CD4-positive, alpha-beta T cell treated with Interleukin-17A for 4 hours (primary cell): Measurements from ENCODE around the gene IQGAP1.
"Not testable (repeated sequence)": the region's sequence is repeated elsewhere in the genome, so short reads cannot be mapped to it uniquely, and the experiment has no call there.

Experiments
- DNase-seq: peaks from one replicate; pipeline ENCODE4 v3.0.0-alpha.2; 2020; ENCODE audit warnings: mixed read lengths

IQGAP1 gene

GRCh38 chr15:90489514-90489913, 101.5 kb downstream of the IQGAP1 start:
- DNase-seq, result no peak

- no peak for DNase-seq
Measured at GRCh38 chr15:90489944-90490343, 101.9 kb downstream of the IQGAP1 start.

GRCh38 chr15:90493647-90494046, 105.6 kb downstream of the IQGAP1 start:
- peak; percentile 33 for DNase-seq

GRCh38 chr15:90495067-90495466, 107.0 kb downstream of the IQGAP1 start:
- DNase-seq, result no peak

GRCh38 chr15:90496791-90497190, 108.7 kb downstream of the IQGAP1 start:
- DNase-seq, result no peak

GRCh38 chr15:90497376-90497775, 109.3 kb downstream of the IQGAP1 start:
- DNase-seq, result no peak

- DNase-seq, result no peak
Measured at GRCh38 chr15:90497912-90498311, 109.9 kb downstream of the IQGAP1 start.

GRCh38 chr15:90500171-90500570, 112.1 kb downstream of the IQGAP1 start:
- no peak for DNase-seq

GRCh38 chr15:90501898-90502297, 113.9 kb downstream of the IQGAP1 start:
- no peak for DNase-seq

- not testable (repeated sequence) for DNase-seq
Measured at GRCh38 chr15:90510781-90511180, 122.7 kb downstream of the IQGAP1 start.

GRCh38 chr15:90511211-90511618, 123.2 kb downstream of the IQGAP1 start:
- not testable (repeated sequence) for DNase-seq

GRCh38 chr15:90512276-90512675, 124.2 kb downstream of the IQGAP1 start:
- DNase-seq, result no peak

GRCh38 chr15:90512981-90513380, 124.9 kb downstream of the IQGAP1 start:
- DNase-seq, result no peak

GRCh38 chr15:90513448-90513847, 125.4 kb downstream of the IQGAP1 start:
- DNase-seq, result no peak

- not testable (repeated sequence) for DNase-seq
Measured at GRCh38 chr15:90513893-90514292, 125.9 kb downstream of the IQGAP1 start.

- DNase-seq, result no peak
Measured at GRCh38 chr15:90519688-90520087, 131.6 kb downstream of the IQGAP1 start.

- no peak for DNase-seq
Measured at GRCh38 chr15:90520365-90520764, 132.3 kb downstream of the IQGAP1 start.

- no peak for DNase-seq
Measured at GRCh38 chr15:90523373-90523772, 135.3 kb downstream of the IQGAP1 start.

GRCh38 chr15:90524018-90524803, 136.2 kb downstream of the IQGAP1 start:
- DNase-seq, result not testable (repeated sequence)

- DNase-seq, result no peak
Measured at GRCh38 chr15:90529011-90529370, 140.9 kb downstream of the IQGAP1 start.

- DNase-seq, result peak; percentile 70
Measured at GRCh38 chr15:90529371-90530249, 141.6 kb downstream of the IQGAP1 start, which contains the start of gene CRTC3. Gene CRTC3, plus strand, starts transcription at chr15:90529923. Its CDS starts 149 bp downstream, at chr15:90530072.

GRCh38 chr15:90530250-90531051, 142.4 kb downstream of the IQGAP1 start:
- DNase-seq, result peak; percentile 65

- no peak for DNase-seq
Measured at GRCh38 chr15:90531147-90531546, 143.1 kb downstream of the IQGAP1 start.
